Endothelial cell (in vitro differentiated cells): ENCODE measurements around the gene EFNB3. TPM values are rescaled to one million over a fixed set of nuclear protein-coding genes. Genes with fewer than 3 reads are reported as not detected.

ENCODE experiments used
- DNase-seq: peaks from one replicate; pipeline ENCODE4 v3.0.0; 2021; ENCODE audit warnings: low spot score
- H3K27ac Mint-ChIP-seq: one replicate; pipeline ENCODE4 v1.8.0; 2021; ENCODE audit warnings: mixed read lengths, inconsistent platforms; ENCODE audit not compliant: unreplicated experiment
- H3K27me3 Mint-ChIP-seq: one replicate; pipeline ENCODE4 v1.8.0; 2021; ENCODE audit warnings: mild to moderate bottlenecking, moderate library complexity, mixed read lengths, inconsistent platforms; ENCODE audit not compliant: unreplicated experiment
- H3K36me3 Mint-ChIP-seq: one replicate; pipeline ENCODE4 v1.8.0; 2021; ENCODE audit warnings: mild to moderate bottlenecking, low read depth, mixed read lengths, inconsistent platforms; ENCODE audit not compliant: unreplicated experiment
- H3K4me1 Mint-ChIP-seq: one replicate; pipeline ENCODE4 v1.8.0; 2021; ENCODE audit warnings: mild to moderate bottlenecking, mixed read lengths, inconsistent platforms; ENCODE audit not compliant: unreplicated experiment
- H3K4me3 Mint-ChIP-seq: one replicate; pipeline ENCODE4 v1.8.0; 2021; ENCODE audit warnings: mild to moderate bottlenecking, mixed read lengths, inconsistent platforms; ENCODE audit not compliant: unreplicated experiment
- H3K9me3 Mint-ChIP-seq: one replicate; pipeline ENCODE4 v1.8.0; 2021; ENCODE audit warnings: mixed read lengths, inconsistent platforms; ENCODE audit not compliant: unreplicated experiment
- total RNA-seq: library from RNA; stranded (reverse); fragmentation: NEBNext Ultra II Directional; extraction: Animal tissue kit (Norgen Biotek cat#: 25700); gene quantifications from one replicate; pipeline ENCODE4 v1.2.1, GENCODE V29; 2021; ENCODE audit not compliant: unreplicated experiment
- TF ChIP-seq, protein P1 (sequence below): fragments of 200-600 bp; sonication (generic); IDR thresholded peaks from one replicate; pipeline ENCODE4 v1.5.0; 2021; ENCODE audit warnings: antibody characterized with exemption; ENCODE audit not compliant: unreplicated experiment

EFNB3 gene
- total RNA-seq, 1 donor from 2014 or later, result 61.9 TPM

DNA sequence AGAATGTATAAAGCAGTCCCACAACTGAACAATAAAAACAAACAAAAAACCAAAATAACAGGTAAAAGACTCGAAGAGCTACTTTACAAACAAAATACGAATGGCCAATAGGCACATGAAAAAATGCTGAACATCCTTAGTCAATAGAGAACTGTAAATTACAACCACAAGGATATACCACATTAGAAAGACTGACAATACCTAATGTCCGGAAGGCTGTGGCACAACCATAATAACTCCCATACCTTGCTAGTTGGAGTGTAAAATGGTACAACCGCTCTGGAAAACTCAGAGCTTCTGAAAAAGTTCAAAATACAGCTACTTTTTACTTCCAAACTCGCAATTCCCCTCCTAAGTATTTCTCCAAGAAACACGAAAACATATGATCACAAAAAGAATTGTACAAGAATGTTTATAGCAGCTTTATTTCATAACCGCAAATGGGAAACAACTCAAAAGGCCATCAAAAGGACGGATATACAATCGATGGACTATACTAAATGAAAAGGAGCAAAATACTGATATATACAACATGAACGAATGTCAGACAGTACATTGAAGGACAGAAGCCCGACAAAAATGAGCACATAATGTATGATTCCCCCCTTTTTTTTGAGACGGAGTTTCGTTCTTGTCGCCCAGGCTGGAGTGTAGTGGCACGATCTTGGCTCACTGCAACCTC, 20.0 kb upstream of the EFNB3 start:
- TF ChIP-seq, protein P1, sequence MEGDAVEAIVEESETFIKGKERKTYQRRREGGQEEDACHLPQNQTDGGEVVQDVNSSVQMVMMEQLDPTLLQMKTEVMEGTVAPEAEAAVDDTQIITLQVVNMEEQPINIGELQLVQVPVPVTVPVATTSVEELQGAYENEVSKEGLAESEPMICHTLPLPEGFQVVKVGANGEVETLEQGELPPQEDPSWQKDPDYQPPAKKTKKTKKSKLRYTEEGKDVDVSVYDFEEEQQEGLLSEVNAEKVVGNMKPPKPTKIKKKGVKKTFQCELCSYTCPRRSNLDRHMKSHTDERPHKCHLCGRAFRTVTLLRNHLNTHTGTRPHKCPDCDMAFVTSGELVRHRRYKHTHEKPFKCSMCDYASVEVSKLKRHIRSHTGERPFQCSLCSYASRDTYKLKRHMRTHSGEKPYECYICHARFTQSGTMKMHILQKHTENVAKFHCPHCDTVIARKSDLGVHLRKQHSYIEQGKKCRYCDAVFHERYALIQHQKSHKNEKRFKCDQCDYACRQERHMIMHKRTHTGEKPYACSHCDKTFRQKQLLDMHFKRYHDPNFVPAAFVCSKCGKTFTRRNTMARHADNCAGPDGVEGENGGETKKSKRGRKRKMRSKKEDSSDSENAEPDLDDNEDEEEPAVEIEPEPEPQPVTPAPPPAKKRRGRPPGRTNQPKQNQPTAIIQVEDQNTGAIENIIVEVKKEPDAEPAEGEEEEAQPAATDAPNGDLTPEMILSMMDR, result no peak
- peak overlapping the region; percentile 100 for H3K27ac Mint-ChIP-seq
- peaks cover 24% of the 10 kb centered on the region for H3K4me1 Mint-ChIP-seq
- peaks cover 8% of the 10 kb centered on the region for H3K27me3 Mint-ChIP-seq
- no peak for DNase-seq
- peaks cover 3% of the 10 kb centered on the region for H3K9me3 Mint-ChIP-seq
- H3K4me3 Mint-ChIP-seq, result peak overlapping the region; percentile 96
- H3K36me3 Mint-ChIP-seq, result peaks cover 4% of the 10 kb centered on the region

DNA sequence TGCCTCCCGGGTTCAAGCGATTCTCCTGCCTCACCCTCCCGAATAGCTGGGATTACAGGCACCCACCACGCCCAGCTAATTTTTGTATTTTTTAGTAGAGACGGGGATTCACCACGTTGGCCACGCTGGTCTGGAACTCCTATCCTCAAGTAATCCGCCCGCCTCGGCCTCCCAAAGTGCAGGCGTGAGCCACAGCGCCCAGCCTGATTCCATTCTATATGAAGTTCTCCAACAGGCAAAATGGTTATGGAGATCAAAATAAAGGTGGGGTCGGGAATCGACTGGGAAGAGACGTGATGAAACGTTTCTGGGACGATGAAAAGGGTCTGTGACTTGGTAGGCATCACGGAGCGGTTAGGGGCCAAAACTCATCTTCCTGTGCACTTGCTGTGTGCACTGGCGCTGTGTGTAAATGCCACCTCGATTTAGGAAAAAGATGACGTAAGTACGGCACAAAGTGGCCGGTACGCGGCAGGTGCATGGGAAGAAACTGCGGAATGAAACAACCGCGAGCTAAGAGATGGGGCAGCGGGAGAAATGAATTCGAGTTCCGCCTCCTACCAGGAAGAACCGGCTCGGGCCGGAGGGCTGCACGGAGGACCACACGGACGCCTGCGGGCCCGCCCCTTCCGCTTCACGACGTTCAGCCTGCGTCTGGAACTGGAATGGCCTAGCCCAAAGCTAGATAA, 19.3 kb upstream of the EFNB3 start:
- H3K4me1 Mint-ChIP-seq, result peaks cover 24% of the 10 kb centered on the region
- H3K27ac Mint-ChIP-seq, result peak overlapping the region; percentile 100
- H3K4me3 Mint-ChIP-seq, result peak overlapping the region; percentile 96

DNA sequence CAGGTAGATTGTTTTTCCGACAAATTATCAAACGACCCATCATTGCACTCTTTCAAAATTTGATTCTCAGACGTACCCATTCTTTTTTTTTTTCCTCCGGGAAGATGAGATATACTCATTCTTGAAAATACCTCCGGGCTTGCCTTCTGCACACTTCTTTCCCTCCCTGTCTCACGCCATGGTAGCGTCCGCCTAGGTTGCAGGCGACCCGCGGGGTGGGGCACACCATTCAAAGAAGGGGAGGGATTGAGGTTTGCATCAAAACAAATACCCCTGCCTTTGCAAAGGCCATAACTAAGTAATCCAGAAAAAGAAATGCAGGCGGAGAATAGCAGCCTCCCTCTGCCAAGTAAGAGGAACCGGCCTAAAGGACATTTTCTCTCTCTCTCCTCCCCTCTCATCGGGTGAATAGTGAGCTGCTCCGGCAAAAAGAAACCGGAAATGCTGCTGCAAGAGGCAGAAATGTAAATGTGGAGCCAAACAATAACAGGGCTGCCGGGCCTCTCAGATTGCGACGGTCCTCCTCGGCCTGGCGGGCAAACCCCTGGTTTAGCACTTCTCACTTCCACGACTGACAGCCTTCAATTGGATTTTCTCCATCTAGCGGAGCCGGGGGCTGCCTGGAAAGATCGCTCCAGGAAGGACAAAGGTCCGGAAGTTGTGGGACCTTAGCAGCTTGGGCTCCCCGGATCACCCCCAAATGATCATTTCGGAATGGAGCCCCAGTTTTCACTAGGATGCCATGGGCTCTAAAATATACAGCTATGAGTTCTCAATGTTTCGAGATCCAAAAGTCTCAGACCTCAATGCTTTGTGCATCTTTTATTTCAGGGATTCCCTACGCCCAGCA, 18.6 kb upstream of the EFNB3 start:
- peaks cover 8% of the 10 kb centered on the region for H3K27me3 Mint-ChIP-seq
- peaks cover 7% of the 10 kb centered on the region for H3K36me3 Mint-ChIP-seq
- TF ChIP-seq, protein P1, result no peak
- H3K27ac Mint-ChIP-seq, result peak overlapping the region; percentile 100
- DNase-seq, result peak; percentile 66
- H3K9me3 Mint-ChIP-seq, result peaks cover 3% of the 10 kb centered on the region
- peaks cover 24% of the 10 kb centered on the region for H3K4me1 Mint-ChIP-seq
- H3K4me3 Mint-ChIP-seq, result peak overlapping the region; percentile 96

More for the DNA sequence above, 19.3 kb upstream of the EFNB3 start:
- Mint-ChIP-seq H3K9me3 (peaks cover 3% of the 10 kb centered on the region), H3K27me3 (peaks cover 8% of the 10 kb centered on the region), H3K36me3 (peaks cover 4% of the 10 kb centered on the region)
- TF ChIP-seq, protein P1, result no peak
- peak; percentile 84 for DNase-seq

DNA sequence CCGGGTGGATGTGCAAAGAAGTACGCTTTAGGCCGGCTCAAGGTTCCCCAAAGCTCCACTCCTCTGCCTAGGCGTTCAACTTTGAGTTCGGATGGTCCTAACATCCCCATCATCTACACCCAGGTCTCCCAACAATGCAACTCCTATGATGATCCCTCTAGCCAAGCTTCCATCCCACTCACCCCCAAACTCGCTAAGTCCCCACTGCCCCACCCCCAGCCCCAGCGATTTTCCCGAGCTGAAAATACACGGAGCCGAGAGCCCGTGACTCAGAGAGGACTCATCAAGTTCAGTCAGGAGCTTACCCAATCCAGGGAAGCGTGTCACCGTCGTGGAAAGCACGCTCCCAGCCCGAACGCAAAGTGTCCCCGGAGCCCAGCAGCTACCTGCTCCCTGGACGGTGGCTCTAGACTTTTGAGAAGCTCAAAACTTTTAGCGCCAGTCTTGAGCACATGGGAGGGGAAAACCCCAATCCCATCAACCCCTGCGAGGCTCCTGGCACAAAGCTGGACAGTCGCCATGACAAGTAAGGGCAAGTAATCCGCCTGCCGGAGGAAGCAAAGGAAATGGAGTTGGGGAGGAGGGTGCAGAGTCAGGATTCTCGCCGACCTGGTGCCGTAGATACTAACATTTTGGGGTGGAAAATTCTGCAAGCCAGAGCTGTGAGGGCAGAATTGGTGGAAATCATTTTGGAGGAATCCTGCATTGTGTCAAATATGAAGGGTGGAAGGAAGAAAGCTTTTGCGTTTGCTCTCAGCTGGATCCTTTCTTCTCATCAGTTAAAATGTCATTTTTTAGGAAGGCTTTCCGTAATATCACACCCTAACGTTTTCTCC, 17.7 kb upstream of the EFNB3 start, which contains the start of gene TP53:
TP53 (minus strand) TSS at position 419 of the 836 bp plus-strand sequence. CDS start 10,896 bp downstream, outside the sequence.
- Mint-ChIP-seq H3K27me3 (peaks cover 8% of the 10 kb centered on the region), H3K27ac (peak within 1 kb of the TSS; percentile 100), H3K4me1 (peaks cover 24% of the 10 kb centered on the region), H3K9me3 (peaks cover 3% of the 10 kb centered on the region), H3K36me3 (peaks cover 7% of the 10 kb centered on the region), H3K4me3 (peak within 1 kb of the TSS; percentile 96)
- TF ChIP-seq, protein P1, result no peak
- DNase-seq, result peak; percentile 74
